Measurements from ENCODE around the gene PIP4K2B.

- no peak for TF ChIP-seq CTCF (IDR thresholded peaks at IDR 0.05)
- TF ChIP-seq POLR2A (IDR thresholded peaks at IDR 0.05) = no peak
Measured at GRCh38 chr17:38720941-38721340, 78.4 kb downstream of the PIP4K2B start.

Data from body of pancreas (tissue), 4 donors.